ENCODE results near the gene L3HYPDH. TPM values are rescaled to one million over a fixed set of nuclear protein-coding genes. Genes with fewer than 3 reads are reported as not detected.

The L3HYPDH gene
- total RNA-seq, 1 experiment from 2014 or later = 96.2 TPM

DNA sequence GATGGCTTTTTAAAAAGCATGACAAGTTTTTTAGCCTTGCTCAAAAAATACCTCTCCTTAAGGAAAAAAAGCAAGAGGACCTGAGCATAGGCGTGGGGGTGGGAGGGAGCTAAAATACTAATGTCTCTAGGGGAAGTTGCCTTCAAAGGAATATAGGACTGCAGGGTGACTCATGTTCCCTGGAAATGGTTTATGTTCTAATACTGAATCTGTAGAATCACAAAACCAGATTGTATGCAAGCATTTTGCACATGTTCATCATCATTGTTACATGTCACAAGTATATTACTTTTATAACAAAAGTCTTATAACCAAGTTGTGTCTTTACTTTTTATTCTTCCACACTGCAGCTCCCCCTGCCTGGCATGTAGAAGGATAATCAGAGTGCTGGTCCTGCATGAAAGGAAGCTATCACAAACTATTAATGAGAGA is 55.6 kb downstream of the L3HYPDH start:
- no peak for DNase-seq (ENCODE audit: extremely low read depth, low read depth)

DNA sequence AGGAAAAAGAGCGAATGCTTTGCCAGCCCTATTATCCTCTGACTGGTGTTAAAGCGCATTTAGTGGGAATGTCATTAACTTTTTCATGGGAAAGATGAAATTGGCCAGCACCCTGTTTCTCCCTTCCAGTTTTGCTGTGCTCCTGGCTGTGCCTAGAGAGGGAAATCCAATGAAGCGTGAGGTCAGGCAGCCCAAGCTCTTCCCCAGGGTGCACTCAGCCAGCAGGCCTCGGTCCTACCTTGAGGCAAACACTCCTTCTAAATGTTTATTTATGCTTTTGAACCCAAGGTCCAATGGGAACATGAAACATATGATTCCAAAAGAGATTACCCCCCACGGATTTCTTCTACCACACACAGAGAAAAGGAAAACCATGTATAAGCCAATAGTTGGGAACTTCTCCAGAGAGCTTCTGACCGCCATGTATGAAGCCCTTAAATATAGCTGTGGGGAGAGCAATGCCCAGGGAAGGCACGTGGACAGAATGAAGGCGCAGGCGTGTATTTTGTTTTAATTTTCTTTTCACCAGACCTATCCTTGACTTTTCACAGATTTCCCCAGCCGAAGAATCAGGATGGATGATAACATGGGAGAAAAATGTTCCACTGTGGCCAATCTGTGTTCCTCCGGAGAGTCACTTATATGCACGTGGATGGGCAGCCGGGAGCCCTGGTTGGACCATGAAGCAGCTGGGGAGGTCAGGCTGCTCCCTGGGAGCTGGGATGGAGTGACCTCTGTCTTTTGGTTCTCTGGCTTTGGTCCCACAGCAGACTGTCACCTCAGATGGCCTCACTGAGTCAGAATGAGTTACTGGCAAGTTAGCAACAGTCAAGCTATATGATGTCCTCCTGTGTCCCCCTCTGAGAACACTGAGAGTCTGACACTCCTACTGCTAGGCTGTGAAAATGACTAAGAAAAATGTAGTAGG is 56.3 kb downstream of the L3HYPDH start:
- DNase-seq (ENCODE audit: extremely low read depth, low read depth) = no peak

DNA sequence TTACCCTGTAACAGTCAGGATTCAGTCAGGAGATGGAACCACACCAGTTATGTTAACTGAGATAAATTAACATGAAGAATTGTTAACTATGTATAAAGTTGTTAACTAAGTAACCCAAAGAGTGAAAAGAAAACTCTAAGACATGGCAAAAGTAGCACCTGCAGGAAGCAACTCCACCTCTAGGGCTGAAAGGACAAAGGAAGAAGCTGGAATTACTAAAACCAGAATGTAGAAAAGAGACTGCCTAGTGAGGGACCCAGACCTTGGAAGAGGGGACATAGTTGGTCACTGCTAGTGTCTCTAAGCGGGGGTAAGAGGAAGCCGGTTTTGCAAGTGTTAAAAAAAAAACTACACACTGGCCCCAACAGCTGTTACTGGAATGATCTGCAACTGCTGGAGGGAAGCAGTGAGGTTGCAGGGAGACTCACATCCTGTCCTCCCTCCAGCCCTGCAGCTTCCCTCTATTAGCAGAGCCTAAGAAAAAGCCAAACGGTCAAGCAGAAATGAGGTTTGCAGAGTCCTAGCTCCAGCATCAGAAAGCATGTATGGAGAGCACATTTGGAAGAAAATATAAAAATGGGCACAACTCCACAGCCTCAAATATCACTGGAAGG is 58.8 kb downstream of the L3HYPDH start:
- no peak for DNase-seq (ENCODE audit: extremely low read depth, low read depth)

DNA sequence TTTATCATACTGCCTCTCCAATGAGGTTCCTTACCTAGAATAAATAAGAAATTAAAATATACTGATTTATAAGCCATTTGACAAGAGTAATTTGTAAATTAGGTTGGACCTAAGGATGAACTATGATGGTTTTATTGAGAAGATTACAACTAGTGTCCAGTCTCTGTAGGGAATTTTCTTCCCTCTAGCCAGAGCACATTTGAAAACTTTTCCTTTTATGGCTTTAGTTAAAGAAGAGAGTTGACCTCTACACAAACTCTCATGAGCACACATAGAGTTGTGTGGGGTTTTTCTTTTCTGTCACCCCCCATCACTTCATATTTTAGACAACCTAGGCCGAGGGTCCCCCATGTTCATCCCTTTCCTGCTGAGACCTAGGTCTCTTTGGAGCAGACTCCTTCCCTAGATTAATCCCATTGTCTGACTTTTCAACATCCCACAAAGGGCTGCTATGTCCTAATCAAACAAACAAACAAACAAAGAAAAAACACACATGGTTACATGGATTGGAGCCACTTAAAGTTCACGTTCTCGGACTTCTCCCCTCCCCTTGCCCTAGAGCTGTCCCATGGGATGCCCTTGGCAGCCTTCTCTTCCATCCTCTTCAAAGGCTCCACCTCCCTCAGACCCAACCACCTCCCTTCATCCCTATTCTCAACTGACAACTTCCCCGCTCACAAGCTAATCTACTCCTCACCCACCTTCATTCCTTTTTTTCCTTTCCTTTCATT is 59.7 kb downstream of the L3HYPDH start:
- no peak for DNase-seq (ENCODE audit: extremely low read depth, low read depth)

Other genes with a start within 250 kb of the L3HYPDH start
- 6.7 and 9.1 TPM in 2 replicates for gene GPR135, start 19.0 kb downstream of the L3HYPDH start, total RNA-seq (2014; rRNA removed; shearing (Covaris generic))
- 149 and 153 TPM in 2 replicates for gene JKAMP, start 109 bp upstream of the L3HYPDH start, total RNA-seq (2014; rRNA removed; shearing (Covaris generic))
- gene CCDC175, start 92.4 kb upstream of the L3HYPDH start, total RNA-seq (2014; rRNA removed; shearing (Covaris generic)) = 0.12 TPM in 1 of 2 replicates, not detected in the other

Measured in NCI-H460 (cell line).